WERI-Rb-1 (cell line): ENCODE results near the gene DGKI.

Experiments
- DNase-seq: peaks from one replicate; pipeline ENCODE4 v3.0.0-alpha.2; 2020
- H3K27ac ChIP-seq: fragments of 250-450 bp; sonication (Bioruptor Pico); 2 replicates; pipeline ENCODE4 v1.5.1; 2020; ENCODE audit warnings: mild to moderate bottlenecking, moderate library complexity
- H3K27me3 ChIP-seq: fragments of 250-450 bp; sonication (Bioruptor Pico); 2 replicates; pipeline ENCODE4 v1.5.1; 2021; ENCODE audit warnings: mild to moderate bottlenecking, low read depth, moderate library complexity; ENCODE audit not compliant: insufficient read depth, severe bottlenecking
- H3K36me3 ChIP-seq: fragments of 250-450 bp; sonication (Bioruptor Pico); 2 replicates; pipeline ENCODE4 v1.5.1; 2020; ENCODE audit warnings: mild to moderate bottlenecking, moderate library complexity
- H3K4me3 ChIP-seq: 2 replicates; pipeline ENCODE4 v1.5.1; 2011; ENCODE audit warnings: low read depth, mild to moderate bottlenecking, control low read depth, low read length
- H3K9me3 ChIP-seq: fragments of 250-450 bp; sonication (Bioruptor Pico); 2 replicates; pipeline ENCODE4 v1.5.1; 2021; ENCODE audit warnings: mild to moderate bottlenecking, moderate library complexity; ENCODE audit not compliant: severe bottlenecking
- TF ChIP-seq, protein P1 (sequence below): IDR thresholded peaks from 2 replicates; pipeline ENCODE4 v1.5.1; 2011; ENCODE audit warnings: low read depth, mild to moderate bottlenecking, control low read depth, inconsistent platforms, low read length

Gene DGKI

DNA sequence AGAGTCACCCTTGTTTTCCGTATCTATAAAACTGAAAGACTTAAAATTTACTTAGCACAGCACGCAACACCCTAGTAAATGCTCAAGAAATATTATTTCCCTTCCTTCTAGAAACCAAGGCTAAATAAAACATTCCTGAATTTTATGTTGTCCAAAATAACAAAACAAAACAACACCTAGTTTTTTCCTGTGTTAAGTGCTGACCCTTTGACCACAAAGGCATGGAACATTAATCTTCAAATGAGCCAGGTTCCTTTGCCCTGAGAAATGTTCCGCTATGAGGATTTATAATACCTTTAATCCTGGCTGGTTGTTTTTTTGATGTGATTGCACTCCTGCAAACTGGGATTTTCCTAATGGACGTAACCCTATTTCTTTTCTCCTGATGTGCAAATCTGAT, 29.0 kb upstream of the DGKI start:
- Histone ChIP-seq H3K9me3 (no peaks in the 10 kb centered on the region), H3K36me3 (peaks cover 5% of the 10 kb centered on the region; the same call in 1 of the 2 replicates), H3K27me3 (no peaks in the 10 kb centered on the region), H3K27ac (no peak overlapping the region), H3K4me3 (no peak overlapping the region)
- TF ChIP-seq, protein P1, sequence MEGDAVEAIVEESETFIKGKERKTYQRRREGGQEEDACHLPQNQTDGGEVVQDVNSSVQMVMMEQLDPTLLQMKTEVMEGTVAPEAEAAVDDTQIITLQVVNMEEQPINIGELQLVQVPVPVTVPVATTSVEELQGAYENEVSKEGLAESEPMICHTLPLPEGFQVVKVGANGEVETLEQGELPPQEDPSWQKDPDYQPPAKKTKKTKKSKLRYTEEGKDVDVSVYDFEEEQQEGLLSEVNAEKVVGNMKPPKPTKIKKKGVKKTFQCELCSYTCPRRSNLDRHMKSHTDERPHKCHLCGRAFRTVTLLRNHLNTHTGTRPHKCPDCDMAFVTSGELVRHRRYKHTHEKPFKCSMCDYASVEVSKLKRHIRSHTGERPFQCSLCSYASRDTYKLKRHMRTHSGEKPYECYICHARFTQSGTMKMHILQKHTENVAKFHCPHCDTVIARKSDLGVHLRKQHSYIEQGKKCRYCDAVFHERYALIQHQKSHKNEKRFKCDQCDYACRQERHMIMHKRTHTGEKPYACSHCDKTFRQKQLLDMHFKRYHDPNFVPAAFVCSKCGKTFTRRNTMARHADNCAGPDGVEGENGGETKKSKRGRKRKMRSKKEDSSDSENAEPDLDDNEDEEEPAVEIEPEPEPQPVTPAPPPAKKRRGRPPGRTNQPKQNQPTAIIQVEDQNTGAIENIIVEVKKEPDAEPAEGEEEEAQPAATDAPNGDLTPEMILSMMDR: no peak
- no peak for DNase-seq

DNA sequence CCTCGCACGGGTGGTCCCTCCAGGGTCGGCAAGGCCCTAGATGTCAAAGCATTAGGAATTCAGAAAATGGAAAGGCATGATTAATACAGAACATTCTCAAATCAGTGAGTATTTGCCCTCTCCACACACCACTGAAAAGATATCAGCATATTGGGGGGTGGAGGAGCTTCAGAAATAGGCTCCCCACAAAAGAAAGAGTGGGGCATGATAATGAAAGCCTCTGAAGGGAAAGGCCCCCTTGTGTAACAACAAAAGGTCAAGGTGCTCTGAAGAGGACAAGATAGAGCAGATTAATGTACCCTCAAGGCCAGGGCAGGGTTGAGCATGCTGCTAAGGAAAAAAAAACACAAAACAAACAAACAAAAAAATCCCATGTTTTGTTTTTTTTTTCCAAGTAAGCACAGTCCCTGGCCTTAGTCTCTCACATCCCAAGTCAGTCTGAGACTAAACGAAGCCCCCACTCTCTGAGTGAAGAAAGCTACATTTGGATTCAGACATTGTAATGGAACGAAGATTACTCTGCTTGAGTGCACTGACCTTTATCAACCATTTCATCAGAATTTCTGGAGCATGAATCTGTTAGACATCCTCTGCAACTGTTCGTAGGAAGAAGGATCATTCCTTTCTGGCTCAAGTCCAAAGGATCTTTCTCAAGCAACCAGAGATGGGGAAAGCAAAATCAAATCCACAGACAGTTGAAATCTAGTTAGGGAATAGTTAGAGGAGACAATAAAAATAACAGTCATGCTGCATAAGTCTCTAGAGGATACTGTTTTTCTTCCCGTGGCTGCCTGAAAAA, 27.4 kb upstream of the DGKI start:
- Histone ChIP-seq H3K27ac (no peak overlapping the region), H3K4me3 (no peak overlapping the region), H3K36me3 (no peaks in the 10 kb centered on the region), H3K27me3 (no peaks in the 10 kb centered on the region), H3K9me3 (no peaks in the 10 kb centered on the region)
- TF ChIP-seq, protein P1: no peak
- no peak for DNase-seq

DNA sequence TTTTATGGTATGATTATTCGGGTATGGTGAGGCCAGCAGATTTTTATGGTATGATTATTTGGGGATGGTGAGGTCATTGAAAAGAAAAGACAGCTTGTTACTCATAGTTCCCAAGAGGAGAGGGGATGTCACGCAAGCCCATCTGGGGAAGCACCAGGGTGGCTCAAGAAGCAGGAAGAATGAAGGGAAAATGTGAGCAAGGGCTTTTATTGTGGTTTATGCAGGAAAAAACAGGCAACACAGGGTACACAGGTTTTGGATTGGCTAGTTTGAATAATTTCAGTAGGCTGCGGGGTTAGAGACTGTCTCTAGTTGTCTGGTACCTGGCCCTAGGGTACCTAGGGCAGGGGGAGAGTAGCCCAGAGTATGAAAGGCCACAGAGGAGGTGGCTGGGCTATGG, 26.8 kb upstream of the DGKI start:
- TF ChIP-seq, protein P1: no peak

DNA sequence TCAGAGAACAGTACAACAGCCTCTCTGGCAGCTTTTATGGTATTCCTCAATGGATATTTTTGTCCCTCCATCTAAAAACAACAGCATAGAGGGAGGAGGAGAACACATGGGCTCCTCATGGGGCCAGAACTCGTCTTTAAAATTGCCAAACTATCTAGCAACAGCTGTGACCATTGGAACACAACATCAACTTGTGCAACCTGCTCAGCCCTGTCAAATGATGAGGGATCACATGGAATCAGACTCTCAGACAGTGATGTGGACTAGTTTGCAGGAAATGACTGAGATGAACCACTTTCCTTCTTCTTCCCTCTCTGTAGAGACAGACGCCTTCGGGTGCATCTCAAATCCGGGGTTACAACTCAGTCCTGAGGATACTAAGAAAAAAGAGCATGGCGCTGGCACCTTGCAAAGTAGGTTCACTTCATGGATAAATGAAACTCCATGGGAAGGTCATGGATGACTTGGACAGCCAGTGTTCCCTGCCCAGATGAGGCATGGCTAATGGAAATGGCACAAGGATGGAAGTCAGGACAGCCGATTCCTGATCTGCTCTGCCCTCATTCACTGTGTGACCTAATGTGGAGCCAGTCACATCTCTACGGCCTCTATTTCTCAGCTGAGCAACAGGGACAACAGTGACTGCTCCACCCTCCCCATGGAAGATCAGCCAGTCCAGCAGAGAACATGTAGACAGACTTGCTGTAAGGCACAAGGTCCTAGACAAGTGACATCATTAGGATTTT, 24.6 kb upstream of the DGKI start:
- TF ChIP-seq, protein P1: no peak
- no peaks in the 10 kb centered on the region for H3K9me3 ChIP-seq
- no peaks in the 10 kb centered on the region for H3K27me3 ChIP-seq
- no peak overlapping the region for H3K4me3 ChIP-seq
- no peak for DNase-seq
- no peak overlapping the region for H3K27ac ChIP-seq
- H3K36me3 ChIP-seq: no peaks in the 10 kb centered on the region

More for the DNA sequence above, 26.8 kb upstream of the DGKI start:
- no peak for DNase-seq
- H3K4me3 ChIP-seq: no peak overlapping the region
- H3K9me3 ChIP-seq: no peaks in the 10 kb centered on the region
- no peak overlapping the region for H3K27ac ChIP-seq
- H3K36me3 ChIP-seq: no peaks in the 10 kb centered on the region
- H3K27me3 ChIP-seq: no peaks in the 10 kb centered on the region

DNA sequence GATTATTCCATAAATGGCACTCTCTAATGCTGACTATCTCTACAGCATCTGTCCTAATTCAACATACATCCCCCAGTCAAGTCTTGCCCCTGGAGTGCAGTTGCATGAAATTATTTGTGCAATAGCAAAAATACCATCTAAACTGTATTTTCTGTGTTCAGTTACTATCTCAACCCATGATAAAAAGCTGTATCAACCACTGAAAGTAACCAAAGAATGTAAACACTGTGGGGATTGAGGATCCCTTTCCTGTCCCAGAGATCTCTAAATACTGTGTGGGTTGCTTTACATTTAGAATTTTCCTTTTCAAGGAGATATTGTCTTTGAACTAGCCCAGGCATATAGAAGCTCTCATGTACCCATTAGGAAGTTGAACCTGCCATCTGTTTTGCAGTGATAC, 23.9 kb upstream of the DGKI start:
- no peaks in the 10 kb centered on the region for H3K27me3 ChIP-seq
- TF ChIP-seq, protein P1: no peak
- H3K4me3 ChIP-seq: no peak overlapping the region
- H3K36me3 ChIP-seq: no peaks in the 10 kb centered on the region
- DNase-seq: no peak
- no peak overlapping the region for H3K27ac ChIP-seq
- H3K9me3 ChIP-seq: no peaks in the 10 kb centered on the region
